RWPE2 (cell line): ENCODE measurements around the gene HLCS.

Experiments used
- ATAC-seq: fragments of 200-7000 bp; cut with Tn5 transposase; 3 replicates; pipeline ENCODE4 v1.9.1; 2021; ENCODE audit warnings: low read depth
- DNase-seq: peaks from one replicate; pipeline ENCODE4 v3.0.0-alpha.2; 2020; ENCODE audit warnings: low spot score
- H3K27ac ChIP-seq: fragments of 450-650 bp; 2 replicates; pipeline ENCODE4 v1.5.1; 2017; ENCODE audit warnings: mild to moderate bottlenecking; ENCODE audit not compliant: poor library complexity, severe bottlenecking
- H3K27me3 ChIP-seq: fragments of 250-450 bp; sonication (Bioruptor Pico); 2 replicates; pipeline ENCODE4 v1.5.1; 2021; ENCODE audit warnings: mild to moderate bottlenecking, moderate library complexity; ENCODE audit not compliant: insufficient read depth, poor library complexity, severe bottlenecking
- H3K36me3 ChIP-seq: fragments of 250-450 bp; sonication (Bioruptor Pico); 2 replicates; pipeline ENCODE4 v1.5.1; 2020; ENCODE audit warnings: low read depth, mild to moderate bottlenecking, moderate library complexity
- H3K4me1 ChIP-seq: fragments of 250-450 bp; sonication (Bioruptor Pico); 2 replicates; pipeline ENCODE4 v1.5.1; 2021; ENCODE audit warnings: mild to moderate bottlenecking, moderate library complexity; ENCODE audit not compliant: insufficient read depth, poor library complexity, severe bottlenecking
- H3K4me3 ChIP-seq: fragments of 250-450 bp; sonication (Bioruptor Pico); 2 replicates; pipeline ENCODE4 v1.5.1; 2021; ENCODE audit warnings: mild to moderate bottlenecking, moderate library complexity; ENCODE audit not compliant: severe bottlenecking
- H3K9me3 ChIP-seq: fragments of 250-450 bp; sonication (Bioruptor Pico); 2 replicates; pipeline ENCODE4 v1.5.1; 2021; ENCODE audit warnings: mild to moderate bottlenecking, moderate library complexity; ENCODE audit not compliant: severe bottlenecking
- CTCF ChIP-seq: fragments of 450-650 bp; IDR thresholded peaks from one replicate; pipeline ENCODE4 v1.5.1; 2017; ENCODE audit warnings: mild to moderate bottlenecking, moderate library complexity; ENCODE audit not compliant: poor library complexity, severe bottlenecking

HLCS gene

DNA sequence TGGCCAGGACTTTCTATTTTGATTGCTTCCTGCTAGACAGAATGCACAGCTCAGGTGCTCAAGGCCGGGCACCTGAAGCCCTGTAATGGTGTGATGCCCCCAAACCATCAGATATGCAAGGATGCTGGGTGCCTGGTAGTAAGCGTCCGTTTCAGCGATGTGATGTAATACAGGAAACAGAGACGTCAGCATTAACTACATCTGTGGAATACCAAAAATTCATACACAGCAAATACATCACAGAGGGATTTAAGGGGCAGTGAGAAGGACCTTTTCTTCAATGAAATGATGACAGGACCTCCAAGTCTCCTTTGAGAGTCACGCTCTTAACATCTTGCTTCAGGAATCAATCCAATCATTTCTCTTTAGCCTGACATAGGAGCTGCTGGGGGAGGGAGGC is 203.2 kb downstream of the HLCS start:
- Histone ChIP-seq H3K27ac (no peak overlapping the region), H3K36me3 (no peaks in the 10 kb centered on the region), H3K4me3 (no peak overlapping the region), H3K4me1 (no peaks in the 10 kb centered on the region), H3K27me3 (no peaks in the 10 kb centered on the region), H3K9me3 (no peaks in the 10 kb centered on the region)
- no peak for TF ChIP-seq CTCF
- DNase-seq (no peak), ATAC-seq (no peak)

- TF ChIP-seq CTCF, result no peak
- Histone ChIP-seq H3K9me3 (no peaks in the 10 kb centered on the region), H3K4me1 (no peaks in the 10 kb centered on the region), H3K36me3 (no peaks in the 10 kb centered on the region), H3K27me3 (no peaks in the 10 kb centered on the region), H3K27ac (no peak overlapping the region), H3K4me3 (no peak overlapping the region)
- no peak for ATAC-seq
- DNase-seq, result no peak
These were observed 203.8 kb downstream of the HLCS start for GRCh38 chr21:36762642-36763041.

DNA sequence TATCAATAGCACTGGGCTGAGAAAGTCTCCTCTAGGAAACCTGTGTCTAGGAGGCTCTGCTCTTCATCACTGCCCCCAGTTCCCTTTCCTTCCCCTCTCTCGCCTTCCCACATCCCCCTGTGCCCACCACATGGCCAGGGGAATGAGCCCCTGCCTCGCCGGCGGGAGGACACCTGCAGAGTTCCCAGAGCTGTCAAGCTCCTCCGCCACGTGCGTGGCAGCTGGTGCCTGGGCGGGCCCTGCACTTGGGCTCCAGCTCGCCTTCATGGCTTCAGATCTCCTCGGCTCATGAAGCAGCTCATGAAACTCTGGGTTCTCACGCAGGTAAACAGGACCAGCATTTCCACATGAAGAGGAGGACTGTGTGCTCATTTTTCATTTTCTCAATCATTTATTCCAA is 204.8 kb downstream of the HLCS start:
- DNase-seq (no peak), ATAC-seq (no peak)
- TF ChIP-seq CTCF, result no peak
- Histone ChIP-seq H3K27ac (no peak overlapping the region), H3K4me3 (no peak overlapping the region), H3K27me3 (no peaks in the 10 kb centered on the region), H3K4me1 (no peaks in the 10 kb centered on the region), H3K36me3 (no peaks in the 10 kb centered on the region), H3K9me3 (no peaks in the 10 kb centered on the region)

DNA sequence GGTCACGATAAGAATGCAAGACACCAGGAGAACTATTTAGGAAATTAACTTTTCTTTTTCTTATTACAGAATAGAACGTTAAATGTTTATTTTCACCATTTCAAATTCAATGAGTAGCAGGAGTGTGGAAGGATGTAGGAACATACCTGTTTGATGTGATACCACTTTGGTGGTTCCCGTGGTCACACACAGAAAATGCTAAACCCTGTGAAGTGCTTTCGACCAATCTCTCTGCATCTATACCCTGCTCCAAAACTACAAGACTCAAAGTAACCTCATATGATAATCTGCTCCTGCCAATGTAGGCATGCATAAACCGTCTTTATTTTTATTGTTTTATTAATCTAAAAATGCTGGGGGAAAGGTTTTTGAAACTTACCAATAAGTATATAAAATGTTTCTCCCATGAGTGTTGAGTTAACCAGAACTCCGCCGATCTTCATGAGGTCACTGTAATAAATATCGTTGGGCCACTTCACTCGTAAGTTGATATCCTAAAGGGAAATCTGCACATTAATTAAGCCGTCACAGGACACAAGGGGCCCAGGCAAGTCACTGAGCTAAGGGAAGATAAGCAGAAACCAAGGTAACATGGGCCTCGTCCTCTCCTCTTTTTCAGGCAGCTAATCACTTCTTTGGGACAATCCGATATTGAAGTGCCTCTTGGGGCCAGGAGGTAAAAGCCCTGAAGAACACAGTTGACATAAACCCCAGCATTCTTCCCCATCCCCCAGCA is 207.0 kb downstream of the HLCS start:
- Histone ChIP-seq H3K9me3 (no peaks in the 10 kb centered on the region), H3K4me3 (no peak overlapping the region), H3K27ac (no peak overlapping the region), H3K27me3 (no peaks in the 10 kb centered on the region), H3K36me3 (no peaks in the 10 kb centered on the region), H3K4me1 (no peaks in the 10 kb centered on the region)
- DNase-seq (no peak), ATAC-seq (no peak)
- no peak for TF ChIP-seq CTCF

DNA sequence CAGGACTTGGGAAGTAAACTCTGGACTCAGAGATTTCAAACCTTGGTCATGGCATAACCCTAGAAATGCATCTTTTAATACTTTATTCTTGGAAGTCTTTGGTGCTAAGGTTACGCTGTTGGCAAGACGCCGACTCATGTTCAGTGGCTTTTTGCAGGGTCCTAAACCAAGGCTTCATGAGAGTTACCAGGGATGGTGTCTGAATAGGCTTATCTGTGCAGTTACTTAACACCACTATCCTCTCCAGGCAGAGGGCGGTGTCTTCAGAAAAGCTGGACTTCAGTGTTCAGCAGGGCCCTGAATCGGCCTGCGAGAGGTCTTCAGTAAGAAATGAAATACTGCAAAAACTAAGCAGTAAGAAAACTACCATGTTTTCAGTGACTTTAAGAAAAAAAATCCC is 209.3 kb downstream of the HLCS start:
- DNase-seq (no peak), ATAC-seq (no peak)
- H3K27me3 ChIP-seq, result no peaks in the 10 kb centered on the region
- H3K36me3 ChIP-seq, result no peaks in the 10 kb centered on the region
- no peak overlapping the region for H3K4me3 ChIP-seq
- no peak for TF ChIP-seq CTCF
- no peaks in the 10 kb centered on the region for H3K9me3 ChIP-seq
- H3K27ac ChIP-seq, result no peak overlapping the region
- peaks cover 7% of the 10 kb centered on the region for H3K4me1 ChIP-seq
